Neural cell (in vitro differentiated cells): ENCODE measurements around the gene ADK.

Source experiments
- CTCF ChIP-seq: fragments of 450-650 bp; IDR thresholded peaks from 2 replicates; pipeline ENCODE4 v1.5.1; 2014; ENCODE audit warnings: antibody characterized with exemption, mild to moderate bottlenecking, moderate library complexity; ENCODE audit not compliant: poor library complexity, severe bottlenecking
- EZH2 ChIP-seq: fragments of 200-600, 300-800 bp; shearing (Covaris generic), sonication (generic); IDR thresholded peaks from 2 replicates; pipeline ENCODE4 v1.6.1; 2014; ENCODE audit warnings: antibody characterized with exemption, low read length, borderline replicate concordance, mild to moderate bottlenecking; ENCODE audit not compliant: insufficient read depth, poor library complexity, severe bottlenecking
- POLR2AphosphoS5 ChIP-seq: IDR thresholded peaks from 2 replicates; pipeline ENCODE4 v1.6.1; 2012
- REST ChIP-seq: IDR thresholded peaks from 2 replicates; pipeline ENCODE4 v1.6.1; 2012; ENCODE audit warnings: borderline replicate concordance
- SMC3 ChIP-seq: fragments of 450-650 bp; conservative IDR thresholded peaks from 2 replicates; pipeline ENCODE4 v1.6.1; 2014; ENCODE audit warnings: antibody characterized with exemption, mild to moderate bottlenecking, moderate library complexity; ENCODE audit not compliant: poor library complexity

- TF ChIP-seq CTCF (no peak), POLR2AphosphoS5 (no peak), EZH2 (no peak), REST (no peak), SMC3 (no peak)
Measured at GRCh38 chr10:74207691-74208480, 56.9 kb downstream of the ADK start.
